Kidney (tissue), 14 donors: Measurements from ENCODE around the gene LMTK3. TPM values are rescaled to one million over a fixed set of nuclear protein-coding genes. Genes with fewer than 3 reads are reported as not detected.

ENCODE experiments used
- DNase-seq, 5 donors: peaks; one replicate each; pipeline ENCODE4 v3.0.0-alpha.2; 2013 to 2020
- FAIRE-seq: peaks from 2 replicates; lab custom pipeline; 2012; peaks lifted over from hg19 to GRCh38; lab: Jason Lieb, UNC
- H3K27ac ChIP-seq, 2 donors: one replicate each; pipeline ENCODE4 v1.7.0; 2013; ENCODE audit warnings: low read depth in 2 of 2, low read length in 2 of 2, inconsistent platforms in 1 of 2
- H3K27me3 ChIP-seq: one replicate; pipeline ENCODE4 v1.7.1; 2013; ENCODE audit warnings: low read length, inconsistent platforms; ENCODE audit not compliant: control insufficient read depth, insufficient read depth
- H3K36me3 ChIP-seq, 3 donors: one replicate each; pipeline versions ENCODE4 v1.7.0 to v1.7.1; 2013; ENCODE audit warnings: low read length in 3 of 3, control low read depth in 1 of 3, inconsistent platforms in 1 of 3; ENCODE audit not compliant: insufficient read depth in 3 of 3, control insufficient read depth in 2 of 3
- H3K4me1 ChIP-seq, 3 donors: one replicate each; pipeline versions ENCODE4 v1.7.0 to v1.7.1; 2013; ENCODE audit warnings: low read length in 3 of 3, inconsistent platforms in 1 of 3, low read depth in 1 of 3; ENCODE audit not compliant: control insufficient read depth in 2 of 3, insufficient read depth in 2 of 3
- H3K4me3 ChIP-seq, 3 donors: one replicate each; pipeline versions ENCODE4 v1.7.0 to v1.8.1; 2013; ENCODE audit warnings: low read length in 3 of 3, control low read depth in 1 of 3, inconsistent platforms in 1 of 3
- H3K9ac ChIP-seq, 3 donors: one replicate each; pipeline versions ENCODE4 v1.7.0 to v1.7.1; 2013; ENCODE audit warnings: low read length in 3 of 3, control low read depth in 1 of 3, inconsistent platforms in 1 of 3
- H3K9me3 ChIP-seq, 3 donors: one replicate each; pipeline versions ENCODE4 v1.7.0 to v1.7.1; 2013; ENCODE audit warnings: low read length in 3 of 3, control low read depth in 1 of 3, inconsistent platforms in 1 of 3; ENCODE audit not compliant: control insufficient read depth in 2 of 3, insufficient read depth in 1 of 3
- CTCF ChIP-seq: IDR thresholded peaks from 3 replicates; pipeline ENCODE4 v1.5.1; 2012; ENCODE audit warnings: mild to moderate bottlenecking, moderate library complexity, borderline replicate concordance; ENCODE audit not compliant: insufficient read depth; ENCODE audit errors: extremely low read depth
- intact Hi-C: fragments of 100-400 bp; cut with DNase I; formaldehyde crosslinking; loops from one replicate; pipeline ENCODE4 v1.11.1; 2022
- polyA plus RNA-seq: library from polyadenylated mRNA; stranded (reverse); fragments of 350-450 nt; fragmentation: Illumina TruSeq; extraction: RNeasy Lipid Tissue Mini Kit (QIAGEN cat#74804); gene quantifications from one replicate; pipeline ENCODE4 v1.2.3, GENCODE V29; 2014; ENCODE audit warnings: low read depth, low replicate concordance; ENCODE audit not compliant: insufficient read depth
- total RNA-seq: library from RNA; stranded (reverse); fragmentation: NEBNext Ultra II Directional; extraction: Animal tissue kit (Norgen Biotek cat#: 25700); gene quantifications from one replicate; pipeline ENCODE4 v1.2.1, GENCODE V29; 2021
- donor health status: control.
- donor health status: control.
- donor health status: control.
- donor health status: control.
- donor health status: control.
- donor health status: DM: yes; HTN: yes; CAD: no.
- donor health status: Normal renal cell carcinoma (clear cell type).

Gene LMTK3
- total and polyA plus RNA-seq, 2 donors from 2014 or later, result 4.2 to 8.4 TPM

GRCh38 chr19:48483301-48483700, 28.3 kb downstream of the LMTK3 start:
- Histone ChIP-seq H3K9me3 (no peaks in the 10 kb centered on the region), H3K27me3 (no peaks in the 10 kb centered on the region), H3K4me3 (no peak overlapping the region), H3K27ac (no peak overlapping the region), H3K9ac (no peak overlapping the region), H3K36me3 (peaks cover 0 to 4% (median 0%) of the 10 kb centered on the region in 3 donors), H3K4me1 (peaks cover 0 to 9% (median 0%) of the 10 kb centered on the region in 3 donors)
- no peak for TF ChIP-seq CTCF
- FAIRE-seq (no peak), DNase-seq (peak in 1 of 5 donors; percentile 63)
- intact Hi-C loops, result loop anchor here (10.0 kb wide), 1 partner anchor 102 kb away; no protein-coding TSS in a partner anchor

DNA sequence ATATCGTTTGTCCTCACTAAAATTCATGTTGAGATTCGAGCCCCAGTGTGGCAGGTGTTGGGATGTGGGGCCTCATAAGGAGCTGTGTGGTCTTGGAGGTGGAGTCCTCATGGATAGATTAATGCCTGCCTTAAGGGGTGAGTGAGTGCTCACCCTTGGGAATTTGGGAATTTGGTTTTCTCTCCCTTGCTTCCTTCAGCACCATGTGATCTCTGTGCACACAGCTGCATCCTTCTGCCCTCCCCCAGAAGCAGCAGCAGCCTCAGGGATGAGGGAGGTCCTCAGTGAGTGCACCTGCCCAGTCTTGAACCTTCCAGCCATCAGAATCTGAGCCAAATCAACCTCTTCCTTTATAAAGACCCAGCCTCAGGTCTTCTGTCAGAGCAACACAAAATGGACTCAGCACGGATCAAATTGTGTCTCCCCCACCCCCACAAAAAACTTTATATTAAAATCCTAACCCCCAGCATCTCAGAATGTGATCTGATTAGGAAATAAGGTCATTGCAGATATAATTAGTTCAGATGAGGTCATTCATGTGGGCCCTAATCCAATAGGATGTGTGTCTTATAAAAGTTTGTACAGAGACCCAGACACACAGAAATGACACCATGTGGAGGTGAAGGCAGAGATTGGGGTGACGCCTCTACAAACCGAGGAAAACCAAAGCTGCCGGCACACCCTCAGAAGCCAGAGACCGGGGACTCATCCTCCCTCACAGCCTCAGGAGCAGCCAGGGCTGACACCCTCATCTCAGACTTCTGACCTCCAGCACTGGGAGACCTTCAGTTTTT, 29.6 kb downstream of the LMTK3 start:
- no peak for FAIRE-seq
- peaks cover 0 to 5% (median 1%) of the 10 kb centered on the region in 3 donors for H3K36me3 ChIP-seq

DNA sequence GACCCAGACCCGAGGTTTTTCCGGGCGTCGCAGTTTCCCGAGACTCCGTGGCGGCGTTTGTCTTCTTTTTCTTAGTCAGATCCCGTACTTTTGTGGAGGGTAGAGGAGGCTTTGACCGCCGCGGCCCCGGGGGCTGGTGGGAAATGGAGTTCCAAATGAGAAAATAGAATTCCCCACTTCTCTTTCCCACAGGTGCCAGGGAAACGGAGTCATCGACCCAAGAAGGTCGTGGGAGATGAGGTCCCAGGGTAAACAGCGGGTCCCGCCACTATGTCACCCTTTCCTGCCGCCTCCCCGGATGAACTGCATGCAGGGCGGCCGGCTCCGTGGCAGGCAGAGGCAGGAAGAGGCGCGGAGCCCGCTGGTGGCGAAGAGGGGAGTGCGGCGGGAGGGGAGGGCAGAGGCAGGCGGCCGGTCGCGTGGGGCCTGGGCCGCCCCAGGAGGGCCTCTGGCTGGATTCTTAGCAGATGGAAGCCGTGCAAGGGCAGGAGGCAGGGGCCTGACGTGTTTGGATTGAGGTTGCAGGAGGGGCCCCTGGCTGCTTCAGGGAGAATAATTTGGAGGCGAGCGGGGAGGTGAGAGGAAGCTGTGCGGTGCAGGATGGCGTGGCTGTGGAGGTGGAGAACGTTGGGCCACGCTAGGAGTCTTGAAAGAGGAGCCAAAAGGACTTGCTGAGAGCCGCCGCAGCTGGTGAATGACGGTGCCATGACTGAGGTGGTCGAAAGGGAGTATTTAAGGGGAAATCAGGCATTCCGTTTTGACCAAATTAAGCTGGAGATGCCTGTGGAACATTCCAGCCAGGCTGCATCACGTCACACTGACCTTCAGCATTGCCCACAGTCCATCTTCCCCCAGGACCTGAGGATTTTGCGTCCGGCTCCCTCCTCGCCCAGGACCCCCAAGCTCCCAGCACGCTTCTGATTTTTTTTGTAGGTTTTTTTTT, 30.8 kb downstream of the LMTK3 start:
- DNase-seq (peak in 4 of 5 donors; percentile 66 to 80 (median 79)), FAIRE-seq (no peak)
- Histone ChIP-seq H3K4me1 (peaks cover 0 to 6% (median 0%) of the 10 kb centered on the region in 3 donors), H3K9ac (peak overlapping the region in 2 of 3 donors; percentile 32 to 65), H3K27ac (peak overlapping the region; percentile 21 to 76), H3K9me3 (no peaks in the 10 kb centered on the region), H3K27me3 (no peaks in the 10 kb centered on the region), H3K36me3 (peaks cover 0 to 14% (median 4%) of the 10 kb centered on the region in 3 donors), H3K4me3 (peak overlapping the region; percentile 30 to 65 (median 50))
- intact Hi-C loops, result loop anchor here (10.0 kb wide), 1 partner anchor 104 kb away; no protein-coding TSS in a partner anchor
- no peak for TF ChIP-seq CTCF

More for the DNA sequence above, 29.6 kb downstream of the LMTK3 start:
- Histone ChIP-seq H3K9ac (no peak overlapping the region), H3K4me1 (peaks cover 0 to 6% (median 0%) of the 10 kb centered on the region in 3 donors), H3K9me3 (no peaks in the 10 kb centered on the region), H3K4me3 (no peak overlapping the region), H3K27me3 (no peaks in the 10 kb centered on the region), H3K27ac (no peak overlapping the region)
- DNase-seq, result no peak
- intact Hi-C loops, result loop anchor here (10.0 kb wide), 1 partner anchor 103 kb away; no protein-coding TSS in a partner anchor
- no peak for TF ChIP-seq CTCF
